WTC11 (cell line): ENCODE measurements around the gene ROBO2. TPM values are rescaled to one million over a fixed set of nuclear protein-coding genes. Genes with fewer than 3 reads are reported as not detected.

Experiments
- ATAC-seq: fragments of 200-7000 bp; cut with Tn5 transposase; 2 replicates; pipeline ENCODE4 v1.10.0; 2021; ENCODE audit warnings: mild to moderate bottlenecking, moderate library complexity
- CTCF ChIA-PET: fragments of 300-600 bp; sonication (Branson Sonifier 250); formaldehyde crosslinking; loops from one replicate; lab custom pipeline; 2021; ENCODE audit warnings: antibody characterized with exemption; lab: Charles Lee
- POLR2A ChIA-PET: fragments of 350-600 bp; sonication (Branson Sonifier 250); formaldehyde crosslinking; loops from one replicate; lab custom pipeline; 2021; ENCODE audit warnings: antibody characterized with exemption; lab: Charles Lee
- DNase-seq: peaks from one replicate; pipeline ENCODE4 v3.0.0; 2021; ENCODE audit warnings: low spot score
- H3K27ac Mint-ChIP-seq: 2 replicates; pipeline ENCODE4 v1.8.0; 2021; ENCODE audit warnings: mixed read lengths
- H3K27me3 Mint-ChIP-seq: 2 replicates; pipeline ENCODE4 v1.8.0; 2021; ENCODE audit warnings: low read depth, mild to moderate bottlenecking, moderate library complexity, mixed read lengths
- H3K36me3 Mint-ChIP-seq: 2 replicates; pipeline ENCODE4 v1.8.0; 2021; ENCODE audit warnings: mixed read lengths
- H3K4me1 Mint-ChIP-seq: 2 replicates; pipeline ENCODE4 v1.8.0; 2022; ENCODE audit warnings: mixed read lengths
- H3K4me3 Mint-ChIP-seq: 2 replicates; pipeline ENCODE4 v1.8.0; 2021; ENCODE audit warnings: mild to moderate bottlenecking, moderate library complexity, mixed read lengths
- H3K9me3 Mint-ChIP-seq: 2 replicates; pipeline ENCODE4 v1.8.0; 2021; ENCODE audit warnings: mixed read lengths
- CBFB ChIP-seq: sonication (generic); formaldehyde crosslinking; IDR thresholded peaks from 2 replicates; pipeline ENCODE4 v1.8.1; 2022; ENCODE audit warnings: mild to moderate bottlenecking, low read depth, missing genetic modification reagents
- CREM ChIP-seq: sonication (generic); formaldehyde crosslinking; IDR thresholded peaks from 2 replicates; pipeline ENCODE4 v1.8.1; 2022; ENCODE audit warnings: mild to moderate bottlenecking, missing genetic modification reagents, moderate library complexity
- ELF4 ChIP-seq: sonication (generic); formaldehyde crosslinking; IDR thresholded peaks from 2 replicates; pipeline ENCODE4 v1.8.1; 2022; ENCODE audit warnings: low read depth, mild to moderate bottlenecking, moderate library complexity, missing genetic modification reagents
- FOXK1 ChIP-seq: sonication (generic); formaldehyde crosslinking; IDR thresholded peaks from 2 replicates; pipeline ENCODE4 v1.8.0; 2022; ENCODE audit warnings: mild to moderate bottlenecking, moderate library complexity, missing genetic modification reagents
- KAT7 ChIP-seq: sonication (generic); formaldehyde crosslinking; IDR thresholded peaks from 2 replicates; pipeline ENCODE4 v1.8.1; 2023; ENCODE audit warnings: missing genetic modification reagents, mild to moderate bottlenecking, borderline replicate concordance
- NFATC4 ChIP-seq: fragments of 250-450 bp; sonication (Bioruptor Pico); IDR thresholded peaks from 2 replicates; pipeline ENCODE4 v1.9.0; 2021; ENCODE audit warnings: mild to moderate bottlenecking
- NFYB ChIP-seq: sonication (generic); formaldehyde crosslinking; conservative IDR thresholded peaks from 2 replicates; pipeline ENCODE4 v1.8.0; 2022; ENCODE audit warnings: low read depth, missing genetic modification reagents
- NR1H2 ChIP-seq: sonication (generic); formaldehyde crosslinking; IDR thresholded peaks from 2 replicates; pipeline ENCODE4 v1.9.0; 2021; ENCODE audit warnings: mild to moderate bottlenecking, moderate library complexity, missing genetic modification reagents
- NR2C2 ChIP-seq: sonication (generic); formaldehyde crosslinking; IDR thresholded peaks from 2 replicates; pipeline ENCODE4 v1.8.0; 2022; ENCODE audit warnings: mild to moderate bottlenecking, missing genetic modification reagents
- RELA ChIP-seq: sonication (generic); formaldehyde crosslinking; IDR thresholded peaks from 2 replicates; pipeline ENCODE4 v1.8.1; 2022; ENCODE audit warnings: missing genetic modification reagents, mild to moderate bottlenecking, borderline replicate concordance
- SMAD4 ChIP-seq: sonication (generic); formaldehyde crosslinking; IDR thresholded peaks from 2 replicates; pipeline ENCODE4 v1.8.0; 2022; ENCODE audit warnings: mild to moderate bottlenecking, missing genetic modification reagents
- ZNF138 ChIP-seq: sonication (generic); formaldehyde crosslinking; conservative IDR thresholded peaks from 2 replicates; pipeline ENCODE4 v1.8.1; 2022; ENCODE audit warnings: mild to moderate bottlenecking, moderate library complexity, missing genetic modification reagents
- ZNF416 ChIP-seq: fragments of 250-450 bp; sonication (Bioruptor Pico); IDR thresholded peaks from 2 replicates; pipeline ENCODE4 v1.9.0; 2021; ENCODE audit warnings: mild to moderate bottlenecking, inconsistent platforms
- total RNA-seq: library from RNA; stranded (reverse); gene quantifications from 3 replicates; pipeline ENCODE4 v1.2.3, GENCODE V29; 2021
- TF ChIP-seq, protein P1 (sequence below): sonication (generic); formaldehyde crosslinking; IDR thresholded peaks from 2 replicates; pipeline ENCODE4 v1.8.0; 2022; ENCODE audit warnings: missing genetic modification reagents
- TF ChIP-seq, protein P2 (sequence below): sonication (generic); formaldehyde crosslinking; IDR thresholded peaks from 2 replicates; pipeline ENCODE4 v1.8.1; 2022; ENCODE audit warnings: low read depth, mild to moderate bottlenecking, moderate library complexity, missing genetic modification reagents, borderline replicate concordance
- TF ChIP-seq, protein P3 (sequence below): sonication (generic); formaldehyde crosslinking; IDR thresholded peaks from 2 replicates; pipeline ENCODE4 v1.8.0; 2022; ENCODE audit warnings: mild to moderate bottlenecking, missing genetic modification reagents
- TF ChIP-seq, protein P4 (sequence below): sonication (generic); formaldehyde crosslinking; IDR thresholded peaks from 2 replicates; pipeline ENCODE4 v1.8.0; 2022; ENCODE audit warnings: mild to moderate bottlenecking, missing genetic modification reagents
- TF ChIP-seq, protein P5 (sequence below): sonication (generic); formaldehyde crosslinking; IDR thresholded peaks from 2 replicates; pipeline ENCODE4 v1.8.1; 2023; ENCODE audit warnings: mild to moderate bottlenecking, missing genetic modification reagents

The ROBO2 gene
- total RNA-seq, 1 experiment from 2014 or later: 11.7 TPM

DNA sequence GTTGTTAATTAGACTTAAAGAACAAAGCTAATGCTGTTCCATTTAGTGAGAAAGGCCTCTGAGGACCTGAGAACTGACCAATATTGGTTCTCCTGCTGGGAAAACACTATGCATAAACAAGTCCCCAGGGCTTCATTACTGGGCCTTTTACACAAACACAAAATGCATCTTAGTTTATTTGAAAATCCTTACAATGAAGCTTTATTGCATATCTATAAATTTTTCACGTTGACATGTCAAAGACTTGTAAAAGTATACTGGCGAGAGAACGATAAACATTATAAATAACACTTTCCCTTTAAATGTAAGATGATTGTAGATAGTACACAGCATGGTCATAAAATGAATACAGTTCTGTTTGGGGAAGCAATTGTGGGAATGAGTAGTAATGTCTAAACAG, 151.7 kb downstream of the ROBO2 start (continued):
- TF ChIP-seq, protein P1, sequence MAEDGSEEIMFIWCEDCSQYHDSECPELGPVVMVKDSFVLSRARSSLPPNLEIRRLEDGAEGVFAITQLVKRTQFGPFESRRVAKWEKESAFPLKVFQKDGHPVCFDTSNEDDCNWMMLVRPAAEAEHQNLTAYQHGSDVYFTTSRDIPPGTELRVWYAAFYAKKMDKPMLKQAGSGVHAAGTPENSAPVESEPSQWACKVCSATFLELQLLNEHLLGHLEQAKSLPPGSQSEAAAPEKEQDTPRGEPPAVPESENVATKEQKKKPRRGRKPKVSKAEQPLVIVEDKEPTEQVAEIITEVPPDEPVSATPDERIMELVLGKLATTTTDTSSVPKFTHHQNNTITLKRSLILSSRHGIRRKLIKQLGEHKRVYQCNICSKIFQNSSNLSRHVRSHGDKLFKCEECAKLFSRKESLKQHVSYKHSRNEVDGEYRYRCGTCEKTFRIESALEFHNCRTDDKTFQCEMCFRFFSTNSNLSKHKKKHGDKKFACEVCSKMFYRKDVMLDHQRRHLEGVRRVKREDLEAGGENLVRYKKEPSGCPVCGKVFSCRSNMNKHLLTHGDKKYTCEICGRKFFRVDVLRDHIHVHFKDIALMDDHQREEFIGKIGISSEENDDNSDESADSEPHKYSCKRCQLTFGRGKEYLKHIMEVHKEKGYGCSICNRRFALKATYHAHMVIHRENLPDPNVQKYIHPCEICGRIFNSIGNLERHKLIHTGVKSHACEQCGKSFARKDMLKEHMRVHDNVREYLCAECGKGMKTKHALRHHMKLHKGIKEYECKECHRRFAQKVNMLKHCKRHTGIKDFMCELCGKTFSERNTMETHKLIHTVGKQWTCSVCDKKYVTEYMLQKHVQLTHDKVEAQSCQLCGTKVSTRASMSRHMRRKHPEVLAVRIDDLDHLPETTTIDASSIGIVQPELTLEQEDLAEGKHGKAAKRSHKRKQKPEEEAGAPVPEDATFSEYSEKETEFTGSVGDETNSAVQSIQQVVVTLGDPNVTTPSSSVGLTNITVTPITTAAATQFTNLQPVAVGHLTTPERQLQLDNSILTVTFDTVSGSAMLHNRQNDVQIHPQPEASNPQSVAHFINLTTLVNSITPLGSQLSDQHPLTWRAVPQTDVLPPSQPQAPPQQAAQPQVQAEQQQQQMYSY: no peak

DNA sequence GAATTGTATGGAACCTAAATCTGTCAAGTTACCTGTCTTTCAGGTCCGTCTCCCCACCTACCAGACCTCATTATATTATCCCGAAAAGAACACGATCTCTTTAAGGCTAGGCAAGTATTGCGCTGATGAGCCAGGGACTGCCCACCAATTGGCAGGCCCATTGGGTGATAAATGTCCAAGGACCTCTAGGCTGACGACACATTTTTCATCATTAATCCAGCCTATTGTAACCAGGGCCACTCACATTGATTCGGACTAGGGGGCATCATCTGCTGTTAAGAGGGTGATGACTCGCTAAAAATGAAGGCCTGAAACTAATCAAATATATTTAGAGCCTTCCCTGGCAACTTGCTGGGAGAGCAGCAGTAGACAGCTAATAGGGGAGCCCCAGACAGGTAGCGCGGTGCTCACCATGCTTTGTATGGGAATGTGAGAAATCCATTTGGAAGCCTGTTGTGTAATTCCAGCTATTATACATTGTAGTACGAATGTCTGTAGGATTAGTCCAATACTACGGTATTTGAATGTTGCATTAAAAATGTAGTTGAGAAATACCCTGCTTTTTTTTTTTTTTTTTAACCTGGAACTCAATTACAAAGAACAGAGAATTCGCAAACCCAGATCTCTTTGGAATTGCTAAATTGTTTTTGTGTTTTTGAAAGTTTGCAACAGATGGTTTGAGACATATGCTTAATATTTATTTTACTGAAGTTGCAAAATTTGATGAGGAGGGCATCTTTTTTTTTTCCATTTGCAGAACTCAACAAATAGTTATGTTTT, 156.1 kb downstream of the ROBO2 start:
- Mint-ChIP-seq H3K27me3 (no peaks in the 10 kb centered on the region), H3K9me3 (no peaks in the 10 kb centered on the region), H3K4me1 (peaks cover 10% of the 10 kb centered on the region), H3K27ac (no peak overlapping the region; the same call in 1 of the 2 replicates), H3K4me3 (no peak overlapping the region), H3K36me3 (no peaks in the 10 kb centered on the region)
- peak; percentile 41 for ATAC-seq
- no peak for TF ChIP-seq ELF4
- ChIA-PET POLR2A (no interaction called here), CTCF (no interaction called here)
- no peak for DNase-seq

DNA sequence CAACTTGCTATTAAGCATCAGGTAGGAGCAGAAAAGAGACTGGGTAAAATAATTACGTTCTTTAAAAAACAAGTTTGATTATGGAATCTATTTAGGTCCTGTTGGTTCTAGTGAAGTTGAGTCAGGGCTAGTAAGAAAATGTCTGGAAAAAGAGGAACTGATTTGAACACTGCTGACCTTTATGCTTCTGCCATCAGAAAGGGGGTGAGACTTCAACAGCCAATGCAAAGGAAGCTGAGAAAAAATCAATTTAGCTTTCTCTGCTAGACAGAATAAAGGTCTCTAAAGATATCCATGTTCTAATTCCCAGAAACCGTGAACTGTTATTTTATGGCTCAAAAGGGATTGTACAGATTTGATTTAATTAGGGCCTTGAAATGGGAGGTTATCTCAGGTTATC, 157.5 kb downstream of the ROBO2 start:
- Mint-ChIP-seq H3K27ac (no peak overlapping the region), H3K9me3 (no peaks in the 10 kb centered on the region)
- CTCF ChIA-PET: no interaction called here

More for the DNA sequence above, 157.5 kb downstream of the ROBO2 start:
- POLR2A ChIA-PET: no interaction called here
- no peaks in the 10 kb centered on the region for H3K27me3 Mint-ChIP-seq
- no peak for ATAC-seq
- no peak overlapping the region for H3K4me3 Mint-ChIP-seq
- TF ChIP-seq, protein P1: no peak
- TF ChIP-seq SMAD4 (CRISPR knock-in tag): no peak
- no peak for TF ChIP-seq NFYB (CRISPR knock-in tag)
- TF ChIP-seq CREM (CRISPR knock-in tag): no peak
- TF ChIP-seq, protein P2, sequence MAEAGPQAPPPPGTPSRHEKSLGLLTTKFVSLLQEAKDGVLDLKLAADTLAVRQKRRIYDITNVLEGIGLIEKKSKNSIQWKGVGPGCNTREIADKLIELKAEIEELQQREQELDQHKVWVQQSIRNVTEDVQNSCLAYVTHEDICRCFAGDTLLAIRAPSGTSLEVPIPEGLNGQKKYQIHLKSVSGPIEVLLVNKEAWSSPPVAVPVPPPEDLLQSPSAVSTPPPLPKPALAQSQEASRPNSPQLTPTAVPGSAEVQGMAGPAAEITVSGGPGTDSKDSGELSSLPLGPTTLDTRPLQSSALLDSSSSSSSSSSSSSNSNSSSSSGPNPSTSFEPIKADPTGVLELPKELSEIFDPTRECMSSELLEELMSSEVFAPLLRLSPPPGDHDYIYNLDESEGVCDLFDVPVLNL: no peak
- TF ChIP-seq, protein P3, sequence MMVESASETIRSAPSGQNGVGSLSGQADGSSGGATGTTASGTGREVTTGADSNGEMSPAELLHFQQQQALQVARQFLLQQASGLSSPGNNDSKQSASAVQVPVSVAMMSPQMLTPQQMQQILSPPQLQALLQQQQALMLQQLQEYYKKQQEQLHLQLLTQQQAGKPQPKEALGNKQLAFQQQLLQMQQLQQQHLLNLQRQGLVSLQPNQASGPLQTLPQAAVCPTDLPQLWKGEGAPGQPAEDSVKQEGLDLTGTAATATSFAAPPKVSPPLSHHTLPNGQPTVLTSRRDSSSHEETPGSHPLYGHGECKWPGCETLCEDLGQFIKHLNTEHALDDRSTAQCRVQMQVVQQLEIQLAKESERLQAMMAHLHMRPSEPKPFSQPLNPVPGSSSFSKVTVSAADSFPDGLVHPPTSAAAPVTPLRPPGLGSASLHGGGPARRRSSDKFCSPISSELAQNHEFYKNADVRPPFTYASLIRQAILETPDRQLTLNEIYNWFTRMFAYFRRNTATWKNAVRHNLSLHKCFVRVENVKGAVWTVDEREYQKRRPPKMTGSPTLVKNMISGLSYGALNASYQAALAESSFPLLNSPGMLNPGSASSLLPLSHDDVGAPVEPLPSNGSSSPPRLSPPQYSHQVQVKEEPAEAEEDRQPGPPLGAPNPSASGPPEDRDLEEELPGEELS (CRISPR knock-in tag): no peak
- TF ChIP-seq, protein P4, sequence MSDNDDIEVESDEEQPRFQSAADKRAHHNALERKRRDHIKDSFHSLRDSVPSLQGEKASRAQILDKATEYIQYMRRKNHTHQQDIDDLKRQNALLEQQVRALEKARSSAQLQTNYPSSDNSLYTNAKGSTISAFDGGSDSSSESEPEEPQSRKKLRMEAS (CRISPR knock-in tag): no peak
- TF ChIP-seq, protein P5, sequence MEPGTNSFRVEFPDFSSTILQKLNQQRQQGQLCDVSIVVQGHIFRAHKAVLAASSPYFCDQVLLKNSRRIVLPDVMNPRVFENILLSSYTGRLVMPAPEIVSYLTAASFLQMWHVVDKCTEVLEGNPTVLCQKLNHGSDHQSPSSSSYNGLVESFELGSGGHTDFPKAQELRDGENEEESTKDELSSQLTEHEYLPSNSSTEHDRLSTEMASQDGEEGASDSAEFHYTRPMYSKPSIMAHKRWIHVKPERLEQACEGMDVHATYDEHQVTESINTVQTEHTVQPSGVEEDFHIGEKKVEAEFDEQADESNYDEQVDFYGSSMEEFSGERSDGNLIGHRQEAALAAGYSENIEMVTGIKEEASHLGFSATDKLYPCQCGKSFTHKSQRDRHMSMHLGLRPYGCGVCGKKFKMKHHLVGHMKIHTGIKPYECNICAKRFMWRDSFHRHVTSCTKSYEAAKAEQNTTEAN: no peak
- TF ChIP-seq KAT7 (CRISPR knock-in tag): no peak
- no peak for TF ChIP-seq FOXK1 (CRISPR knock-in tag)
- TF ChIP-seq RELA: no peak
- no peak for TF ChIP-seq ZNF138
- TF ChIP-seq NFATC4 (CRISPR knock-in tag): no peak
- TF ChIP-seq CBFB (CRISPR knock-in tag): no peak
- TF ChIP-seq ZNF416 (CRISPR knock-in tag): no peak
- TF ChIP-seq NR2C2: no peak
- TF ChIP-seq NR1H2 (CRISPR knock-in tag): no peak
- no peaks in the 10 kb centered on the region for H3K36me3 Mint-ChIP-seq
- no peak for DNase-seq
- H3K4me1 Mint-ChIP-seq: peaks cover 5% of the 10 kb centered on the region
